OCI-LY7 (cell line): ENCODE data around the gene ANKLE2. TPM values are rescaled to one million over a fixed set of nuclear protein-coding genes. Genes with fewer than 3 reads are reported as not detected.

Source experiments
- small RNA-seq: library from RNA; depleted of rRNA; stranded (forward); fragments of <200 nt; gene quantifications from one replicate; pipeline ENCODE3, GENCODE V24; 2014
- total RNA-seq, 2 experiments: library from RNA; depleted of rRNA in 1 of 2; stranded (reverse); fragments of >200 nt in 1 of 2; shearing (Covaris generic) in 1 of 2; gene quantifications; 2 replicates each; pipeline ENCODE4 v1.2.3, GENCODE V29; 2014 to 2022

Gene ANKLE2
- total RNA-seq, 2 experiments from 2014 or later: 88.0 to 121 TPM

Small RNA genes lying within 50 kb of the gene (small RNA-seq; reads per million reads assigned to genes)
- 0.31 reads per million for gene RNA5SP379

Other genes with a start within 250 kb of the ANKLE2 start
- not detected in 2 replicates for gene LRCOL1, start 151.2 kb downstream of the ANKLE2 start, total RNA-seq (2014; rRNA removed; shearing (Covaris generic))
- not detected in 2 replicates for gene LRCOL1, start 151.2 kb downstream of the ANKLE2 start, total RNA-seq (2022)
- not detected in 2 replicates for gene P2RX2, start 143.1 kb downstream of the ANKLE2 start, total RNA-seq (2014; rRNA removed; shearing (Covaris generic))
- gene P2RX2, start 143.1 kb downstream of the ANKLE2 start, total RNA-seq (2022): not detected in 2 replicates
- 157 and 159 TPM in 2 replicates for gene POLE, start 74.5 kb downstream of the ANKLE2 start, total RNA-seq (2014; rRNA removed; shearing (Covaris generic))
- gene POLE, start 74.5 kb downstream of the ANKLE2 start, total RNA-seq (2022): 230 and 255 TPM in 2 replicates
- 97.3 and 103 TPM in 2 replicates for gene PXMP2, start 74.2 kb downstream of the ANKLE2 start, total RNA-seq (2014; rRNA removed; shearing (Covaris generic))
- 58.1 and 62.4 TPM in 2 replicates for gene PXMP2, start 74.2 kb downstream of the ANKLE2 start, total RNA-seq (2022)
- 94.9 and 97.2 TPM in 2 replicates for gene PGAM5, start 51.0 kb downstream of the ANKLE2 start, total RNA-seq (2014; rRNA removed; shearing (Covaris generic))
- 86.5 and 95.6 TPM in 2 replicates for gene PGAM5, start 51.0 kb downstream of the ANKLE2 start, total RNA-seq (2022)
- 51.2 and 53.8 TPM in 2 replicates for gene GOLGA3, start 67.0 kb upstream of the ANKLE2 start, total RNA-seq (2014; rRNA removed; shearing (Covaris generic))
- 72.8 and 77.9 TPM in 2 replicates for gene GOLGA3, start 67.0 kb upstream of the ANKLE2 start, total RNA-seq (2022)
- 25.4 and 38.2 TPM in 2 replicates for gene CHFR, start 125.8 kb upstream of the ANKLE2 start, total RNA-seq (2014; rRNA removed; shearing (Covaris generic))
- 55.9 and 66.7 TPM in 2 replicates for gene CHFR, start 125.8 kb upstream of the ANKLE2 start, total RNA-seq (2022)
- 6.6 and 7.1 TPM in 2 replicates for gene ZNF605, start 194.5 kb upstream of the ANKLE2 start, total RNA-seq (2014; rRNA removed; shearing (Covaris generic))
- gene ZNF605, start 194.5 kb upstream of the ANKLE2 start, total RNA-seq (2022): 13.9 and 16.3 TPM in 2 replicates
- gene ZNF26, start 224.5 kb upstream of the ANKLE2 start, total RNA-seq (2014; rRNA removed; shearing (Covaris generic)): 12.5 and 15.7 TPM in 2 replicates
- gene ZNF26, start 224.5 kb upstream of the ANKLE2 start, total RNA-seq (2022): 18.2 and 22.2 TPM in 2 replicates